PFSK-1 (cell line): Measurements from ENCODE around the gene ADGRA1.

Experiments
- POLR2AphosphoS5 ChIP-seq: IDR thresholded peaks from 2 replicates; pipeline ENCODE4 v1.6.1; 2012; ENCODE audit warnings: low read depth, mild to moderate bottlenecking, control low read depth, low read length, moderate library complexity
- SIN3A ChIP-seq: IDR thresholded peaks from 2 replicates; pipeline ENCODE4 v1.6.1; 2012; ENCODE audit warnings: mild to moderate bottlenecking, low read length, moderate library complexity, borderline replicate concordance; ENCODE audit not compliant: insufficient read depth
- TAF1 ChIP-seq: IDR thresholded peaks from 2 replicates; pipeline ENCODE4 v1.6.1; 2012; ENCODE audit warnings: low read length, control low read depth, borderline replicate concordance; ENCODE audit not compliant: insufficient read depth
- TF ChIP-seq, protein P1 (sequence below), 2 experiments: IDR thresholded peaks; 2 replicates each; pipeline versions ENCODE4 v1.6.1 to v1.8.0; 2011 to 2012; ENCODE audit warnings: low read depth in 2 of 2, low read length in 2 of 2, control low read depth in 1 of 2, inconsistent platforms in 1 of 2, mild to moderate bottlenecking in 1 of 2, moderate library complexity in 1 of 2; ENCODE audit not compliant: insufficient read depth in 1 of 2

DNA sequence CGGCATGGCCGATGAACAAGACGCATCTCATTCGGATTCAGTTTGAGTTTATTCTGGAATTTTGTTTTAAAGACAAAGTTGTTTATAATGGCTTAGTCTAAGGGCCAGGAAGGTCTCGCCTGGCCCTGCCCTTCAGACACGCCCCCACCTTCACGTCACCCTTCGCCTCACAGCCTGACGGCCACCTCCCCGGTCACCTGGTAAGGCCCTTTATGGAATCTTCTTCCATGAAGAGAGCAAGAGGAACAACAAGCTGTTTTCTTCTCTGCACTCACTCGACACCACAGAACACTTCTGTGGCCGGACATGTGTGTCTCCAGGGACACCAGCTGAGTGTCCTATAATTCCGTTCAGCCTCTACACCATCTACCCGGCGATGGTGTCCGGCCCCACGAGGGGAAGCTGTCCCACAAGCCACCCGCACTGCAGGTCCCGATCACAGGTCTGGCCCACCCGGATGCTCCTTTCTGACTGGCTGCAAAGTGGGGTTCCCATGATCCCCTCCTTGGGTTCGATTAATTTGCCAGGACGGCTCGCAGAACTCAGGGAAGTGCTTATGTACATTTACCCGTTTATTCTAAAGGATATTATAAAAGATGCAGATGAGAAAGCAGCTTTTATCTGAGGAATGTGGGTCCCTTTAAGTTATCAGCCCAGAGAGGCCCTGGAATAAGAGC lies 54.9 kb downstream of the ADGRA1 start:
- no peak for TF ChIP-seq TAF1
- TF ChIP-seq POLR2AphosphoS5, result no peak
- no peak for TF ChIP-seq SIN3A
- TF ChIP-seq, protein P1, sequence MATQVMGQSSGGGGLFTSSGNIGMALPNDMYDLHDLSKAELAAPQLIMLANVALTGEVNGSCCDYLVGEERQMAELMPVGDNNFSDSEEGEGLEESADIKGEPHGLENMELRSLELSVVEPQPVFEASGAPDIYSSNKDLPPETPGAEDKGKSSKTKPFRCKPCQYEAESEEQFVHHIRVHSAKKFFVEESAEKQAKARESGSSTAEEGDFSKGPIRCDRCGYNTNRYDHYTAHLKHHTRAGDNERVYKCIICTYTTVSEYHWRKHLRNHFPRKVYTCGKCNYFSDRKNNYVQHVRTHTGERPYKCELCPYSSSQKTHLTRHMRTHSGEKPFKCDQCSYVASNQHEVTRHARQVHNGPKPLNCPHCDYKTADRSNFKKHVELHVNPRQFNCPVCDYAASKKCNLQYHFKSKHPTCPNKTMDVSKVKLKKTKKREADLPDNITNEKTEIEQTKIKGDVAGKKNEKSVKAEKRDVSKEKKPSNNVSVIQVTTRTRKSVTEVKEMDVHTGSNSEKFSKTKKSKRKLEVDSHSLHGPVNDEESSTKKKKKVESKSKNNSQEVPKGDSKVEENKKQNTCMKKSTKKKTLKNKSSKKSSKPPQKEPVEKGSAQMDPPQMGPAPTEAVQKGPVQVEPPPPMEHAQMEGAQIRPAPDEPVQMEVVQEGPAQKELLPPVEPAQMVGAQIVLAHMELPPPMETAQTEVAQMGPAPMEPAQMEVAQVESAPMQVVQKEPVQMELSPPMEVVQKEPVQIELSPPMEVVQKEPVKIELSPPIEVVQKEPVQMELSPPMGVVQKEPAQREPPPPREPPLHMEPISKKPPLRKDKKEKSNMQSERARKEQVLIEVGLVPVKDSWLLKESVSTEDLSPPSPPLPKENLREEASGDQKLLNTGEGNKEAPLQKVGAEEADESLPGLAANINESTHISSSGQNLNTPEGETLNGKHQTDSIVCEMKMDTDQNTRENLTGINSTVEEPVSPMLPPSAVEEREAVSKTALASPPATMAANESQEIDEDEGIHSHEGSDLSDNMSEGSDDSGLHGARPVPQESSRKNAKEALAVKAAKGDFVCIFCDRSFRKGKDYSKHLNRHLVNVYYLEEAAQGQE (IDR thresholded peaks at IDR 0.05; ENCODE audit: insufficient read depth in 1 of 2, low read depth in 2 of 2, low read length in 2 of 2), result no peak
